Tibial nerve (tissue), 3 donors: ENCODE results near the gene MYOZ3.

Experiments
- POLR2A ChIP-seq, 2 donors: fragments of 450-650 bp; IDR thresholded peaks; one replicate each; pipeline ENCODE4 v1.6.1; 2017; ENCODE audit warnings: antibody characterized with exemption in 2 of 2, mild to moderate bottlenecking in 2 of 2, moderate library complexity in 2 of 2
- TF ChIP-seq, protein P1 (sequence below), 5 experiments: fragments of 200-600 bp in 3 of 5; fragments of 450-650 bp in 2 of 5; sonication (generic) in 3 of 5; IDR thresholded peaks; one replicate each; pipeline ENCODE4 v1.5.1; 2016 to 2019; ENCODE audit warnings: antibody characterized with exemption in 5 of 5, mild to moderate bottlenecking in 3 of 5, moderate library complexity in 2 of 5

DNA sequence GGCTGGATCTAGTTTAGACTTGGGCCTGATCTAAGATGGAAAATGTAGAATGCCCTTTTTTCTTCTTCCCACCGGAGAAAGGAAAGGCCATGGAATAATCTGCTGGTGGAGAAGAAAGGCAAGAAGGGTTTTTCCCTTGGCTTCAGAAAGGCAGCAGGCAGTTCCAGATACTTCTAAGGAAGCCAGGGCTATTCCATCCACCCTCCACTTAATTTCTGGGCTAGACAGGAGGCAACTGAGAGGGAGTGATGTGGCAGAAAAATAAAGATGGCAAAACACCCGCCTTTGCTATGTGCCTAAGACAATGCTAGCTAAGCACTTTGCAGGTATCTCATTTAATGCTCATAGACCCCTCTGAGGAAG lies 9.9 kb downstream of the MYOZ3 start:
- TF ChIP-seq, protein P1, sequence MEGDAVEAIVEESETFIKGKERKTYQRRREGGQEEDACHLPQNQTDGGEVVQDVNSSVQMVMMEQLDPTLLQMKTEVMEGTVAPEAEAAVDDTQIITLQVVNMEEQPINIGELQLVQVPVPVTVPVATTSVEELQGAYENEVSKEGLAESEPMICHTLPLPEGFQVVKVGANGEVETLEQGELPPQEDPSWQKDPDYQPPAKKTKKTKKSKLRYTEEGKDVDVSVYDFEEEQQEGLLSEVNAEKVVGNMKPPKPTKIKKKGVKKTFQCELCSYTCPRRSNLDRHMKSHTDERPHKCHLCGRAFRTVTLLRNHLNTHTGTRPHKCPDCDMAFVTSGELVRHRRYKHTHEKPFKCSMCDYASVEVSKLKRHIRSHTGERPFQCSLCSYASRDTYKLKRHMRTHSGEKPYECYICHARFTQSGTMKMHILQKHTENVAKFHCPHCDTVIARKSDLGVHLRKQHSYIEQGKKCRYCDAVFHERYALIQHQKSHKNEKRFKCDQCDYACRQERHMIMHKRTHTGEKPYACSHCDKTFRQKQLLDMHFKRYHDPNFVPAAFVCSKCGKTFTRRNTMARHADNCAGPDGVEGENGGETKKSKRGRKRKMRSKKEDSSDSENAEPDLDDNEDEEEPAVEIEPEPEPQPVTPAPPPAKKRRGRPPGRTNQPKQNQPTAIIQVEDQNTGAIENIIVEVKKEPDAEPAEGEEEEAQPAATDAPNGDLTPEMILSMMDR (IDR thresholded peaks at IDR 0.05): no peak
- TF ChIP-seq POLR2A (IDR thresholded peaks at IDR 0.05): no peak
